HCT116 (cell line): Measurements from ENCODE around the gene RCOR2. TPM values are rescaled to one million over a fixed set of nuclear protein-coding genes. Genes with fewer than 3 reads are reported as not detected.

Experiments
- ATAC-seq: fragments of 200-7000 bp; cut with Tn5 transposase; 2 replicates; pipeline ENCODE4 v1.9.1; 2020; ENCODE audit warnings: mild to moderate bottlenecking, moderate library complexity
- BruUV-seq: library from RNA; stranded (reverse); fragments of 400-500 nt; replicated peaks from 2 replicates; lab custom pipeline; 2021; lab: Mats Ljungman, UMichigan
- CTCF ChIA-PET: fragments of 300-600 bp; sonication (Branson Sonifier 250); formaldehyde crosslinking; loops from one replicate; lab custom pipeline; 2021; ENCODE audit warnings: antibody characterized with exemption; lab: Charles Lee
- POLR2A ChIA-PET: fragments of 300-600, 350-600 bp; sonication (Branson Sonifier 250); formaldehyde crosslinking; loops from one replicate; lab custom pipeline; 2021; ENCODE audit warnings: antibody characterized with exemption; lab: Charles Lee
- RAD21 ChIA-PET, 2 experiments: fragments of 300-600 bp; sonication (Branson Sonifier 250); formaldehyde crosslinking; loops; one replicate each; lab custom pipeline; 2023; ENCODE audit warnings: low total read pairs in 2 of 2; ENCODE audit not compliant: uncharacterized antibody in 2 of 2, unreplicated experiment in 2 of 2, low non-redundant PET in 1 of 2; lab: Charles Lee
- DNase-seq: peaks from one replicate; pipeline ENCODE4 v3.0.0-alpha.2; 2010; ENCODE audit warnings: low read depth, low spot score
- H2AFZ ChIP-seq: fragments of 200-600 bp; shearing (Covaris generic), sonication (generic); 2 replicates; pipeline ENCODE4 v1.6.1; 2017; ENCODE audit warnings: low read depth, mixed run types, mixed read lengths, antibody characterized with exemption, low read length; ENCODE audit not compliant: poor library complexity, severe bottlenecking
- H3K27ac ChIP-seq: 2 replicates; pipeline ENCODE4 v1.5.1; 2012; ENCODE audit warnings: low read depth, low read length
- H3K27me3 ChIP-seq: fragments of 200-600 bp; sonication (generic); 2 replicates; pipeline ENCODE4 v1.6.1; 2016; ENCODE audit warnings: mixed run types, low read length, mixed read lengths; ENCODE audit not compliant: insufficient read depth
- H3K36me3 ChIP-seq, 2 experiments: fragments of 200-500 bp in 1 of 2; fragments of 200-600 bp in 1 of 2; sonication (Bioruptor generic) in 1 of 2; sonication (generic) in 1 of 2; 2 replicates each; pipeline versions ENCODE4 v1.5.1 to v1.6.1; 2014 to 2016; ENCODE audit warnings: low read length in 2 of 2, inconsistent platforms in 1 of 2, mixed read lengths in 1 of 2, mixed run types in 1 of 2; ENCODE audit not compliant: insufficient read depth in 2 of 2, control insufficient read depth in 1 of 2
- H3K4me1 ChIP-seq, 2 experiments: fragments of 200-600 bp in 1 of 2; sonication (generic) in 1 of 2; 2 replicates each; pipeline versions ENCODE4 v1.5.1 to v1.6.1; 2012 to 2017; ENCODE audit warnings: low read length in 2 of 2, inconsistent platforms in 1 of 2, mild to moderate bottlenecking in 1 of 2, mixed read lengths in 1 of 2, mixed run types in 1 of 2, moderate library complexity in 1 of 2; ENCODE audit not compliant: insufficient read depth in 2 of 2, control insufficient read depth in 1 of 2
- H3K4me2 ChIP-seq: fragments of 200-600 bp; sonication (generic); 2 replicates; pipeline ENCODE4 v1.6.1; 2017; ENCODE audit warnings: mixed run types, low read length, mixed read lengths
- H3K4me3 ChIP-seq, 2 experiments: fragments of 200-600 bp in 1 of 2; sonication (generic) in 1 of 2; replicated peaks in 1 of 2; 2 replicates each; pipeline ENCODE4 v1.5.1; 2011 to 2016; ENCODE audit warnings: low read length in 2 of 2, control low read depth in 1 of 2, low read depth in 1 of 2, mild to moderate bottlenecking in 1 of 2, mixed read lengths in 1 of 2, mixed run types in 1 of 2
- H3K79me2 ChIP-seq: fragments of 200-600 bp; sonication (generic); 2 replicates; pipeline ENCODE4 v1.6.1; 2017; ENCODE audit warnings: mild to moderate bottlenecking, mixed run types, low read length, moderate library complexity, mixed read lengths; ENCODE audit not compliant: insufficient read depth
- H3K9ac ChIP-seq: fragments of 200-600 bp; sonication (generic); 2 replicates; pipeline ENCODE4 v1.6.1; 2016; ENCODE audit warnings: low read length, mixed read lengths
- H3K9me2 ChIP-seq: fragments of 200-600 bp; sonication (generic), shearing (Covaris generic); 2 replicates; pipeline ENCODE4 v1.6.1; 2017; ENCODE audit warnings: mixed run types, mild to moderate bottlenecking, moderate library complexity; ENCODE audit not compliant: insufficient read depth
- H3K9me3 ChIP-seq, 2 experiments: fragments of 200-500 bp in 1 of 2; fragments of 200-600 bp in 1 of 2; sonication (Bioruptor generic) in 1 of 2; sonication (generic) in 1 of 2; 2 replicates each; pipeline ENCODE4 v1.6.1; 2014 to 2017; ENCODE audit warnings: low read length in 2 of 2, mixed read lengths in 2 of 2, inconsistent platforms in 1 of 2, low read depth in 1 of 2, mild to moderate bottlenecking in 1 of 2, mixed run types in 1 of 2, moderate library complexity in 1 of 2; ENCODE audit not compliant: control insufficient read depth in 1 of 2, insufficient read depth in 1 of 2
- H4K20me1 ChIP-seq: fragments of 200-600 bp; sonication (generic), shearing (Covaris generic); 2 replicates; pipeline ENCODE4 v1.6.1; 2017; ENCODE audit warnings: mixed run types, mild to moderate bottlenecking, moderate library complexity; ENCODE audit not compliant: insufficient read depth
- CTCF ChIP-seq, 3 experiments: fragments of 200-600 bp in 1 of 3; sonication (generic) in 1 of 3; IDR thresholded peaks in 2 of 3; conservative IDR thresholded peaks in 1 of 3; 2 replicates each; pipeline ENCODE4 v1.5.1; 2012 to 2017; ENCODE audit warnings: low read depth in 2 of 3, low read length in 2 of 3, antibody characterized with exemption in 1 of 3, borderline replicate concordance in 1 of 3, control low read depth in 1 of 3, mild to moderate bottlenecking in 1 of 3, mixed read lengths in 1 of 3, mixed run types in 1 of 3, moderate library complexity in 1 of 3; ENCODE audit not compliant: insufficient read depth in 1 of 3
- POLR2AphosphoS5 ChIP-seq: IDR thresholded peaks from 2 replicates; pipeline ENCODE4 v1.6.1; 2011; ENCODE audit warnings: mild to moderate bottlenecking, low read depth, low read length, moderate library complexity
- RAD21 ChIP-seq: IDR thresholded peaks from 2 replicates; pipeline ENCODE4 v1.6.1; 2012; ENCODE audit warnings: low read depth, mild to moderate bottlenecking
- SP1 ChIP-seq: IDR thresholded peaks from 2 replicates; pipeline ENCODE4 v1.6.1; 2012; ENCODE audit warnings: low read depth
- TCF7L2 ChIP-seq: IDR thresholded peaks from 2 replicates; pipeline ENCODE4 v1.7.0; 2011; ENCODE audit warnings: borderline replicate concordance, inconsistent platforms; ENCODE audit not compliant: insufficient read depth, insufficient read length; ENCODE audit errors: extremely low read depth
- YY1 ChIP-seq: IDR thresholded peaks from 2 replicates; pipeline ENCODE4 v1.6.1; 2011; ENCODE audit warnings: low read length, low read depth, moderate library complexity, mild to moderate bottlenecking; ENCODE audit not compliant: insufficient replicate concordance; ENCODE audit errors: extremely low read depth
- ZBTB33 ChIP-seq: IDR thresholded peaks from 2 replicates; pipeline ENCODE4 v1.6.1; 2011; ENCODE audit warnings: mild to moderate bottlenecking, low read length, moderate library complexity; ENCODE audit not compliant: insufficient replicate concordance; ENCODE audit errors: extremely low read depth
- ZFX ChIP-seq: fragments of 450-650 bp; IDR thresholded peaks from 2 replicates; pipeline ENCODE4 v1.6.1; 2017
- ZNF274 ChIP-seq: fragments of 200-500 bp; sonication (Bioruptor generic); IDR thresholded peaks from 2 replicates; pipeline ENCODE4 v1.6.1; 2014; ENCODE audit warnings: mild to moderate bottlenecking, low read depth, low read length, inconsistent platforms
- intact Hi-C: fragments of 100-400 bp; cut with micrococcal nuclease; formaldehyde crosslinking; loops from 2 replicates; pipeline ENCODE4 v1.10.0; 2022
- total RNA-seq: library from RNA; stranded (reverse); gene quantifications from one replicate; pipeline ENCODE4 v1.2.1, GENCODE V29; 2021; ENCODE audit not compliant: unreplicated experiment

The RCOR2 gene
- total RNA-seq, 1 experiment from 2014 or later: 10.8 TPM

- ATAC-seq: no peak
- Histone ChIP-seq H3K36me3 (peaks cover 0 to 5% of the 10 kb centered on the region in 2 experiments; a peak in 1 of 4 replicates), H3K27ac (no peak overlapping the region), H3K79me2 (peaks cover 86% of the 10 kb centered on the region), H3K9ac (no peak overlapping the region), H2AFZ (no peak overlapping the region), H3K4me2 (no peak overlapping the region), H3K9me2 (no peaks in the 10 kb centered on the region), H3K4me3 (no peak overlapping the region), H3K9me3 (no peaks in the 10 kb centered on the region), H3K4me1 (peaks cover 7 to 26% of the 10 kb centered on the region in 2 experiments), H4K20me1 (peaks cover 5% of the 10 kb centered on the region; the same call in 1 of the 2 replicates), H3K27me3 (no peaks in the 10 kb centered on the region)
- no peak for DNase-seq
- no peak for TF ChIP-seq TCF7L2
- no peak for TF ChIP-seq ZNF274
- TF ChIP-seq CTCF (IDR thresholded peaks at IDR 0.05 in 2 of 3, conservative IDR thresholded peaks at IDR 0.05 in 1 of 3; ENCODE audit: borderline replicate concordance in 1 of 3, insufficient read depth in 1 of 3, low read depth in 2 of 3, low read length in 2 of 3): no peak
- RAD21 ChIA-PET: no interaction called here
- intact Hi-C loops: no loop called here
- CTCF ChIA-PET: no interaction called here
- POLR2A ChIA-PET: no interaction called here
- BruUV-seq: no TSS peak
These were observed 48.4 kb downstream of the RCOR2 start for GRCh38 chr11:63868399-63869064.

GRCh38 chr11:63867511-63867910, 49.5 kb downstream of the RCOR2 start:
- Histone ChIP-seq H3K4me3 (no peak overlapping the region), H3K79me2 (peaks cover 82% of the 10 kb centered on the region), H3K9me2 (no peaks in the 10 kb centered on the region), H3K27me3 (no peaks in the 10 kb centered on the region), H3K4me1 (peaks cover 9 to 29% of the 10 kb centered on the region in 2 experiments), H2AFZ (no peak overlapping the region), H3K9me3 (no peaks in the 10 kb centered on the region), H4K20me1 (peaks cover 9% of the 10 kb centered on the region; the same call in 1 of the 2 replicates), H3K36me3 (peaks cover 0 to 5% of the 10 kb centered on the region in 2 experiments; a peak in 2 of 4 replicates), H3K27ac (no peak overlapping the region), H3K9ac (no peak overlapping the region), H3K4me2 (no peak overlapping the region)
- ChIA-PET CTCF (no interaction called here), POLR2A (no interaction called here), RAD21 (no interaction called here)
- no peak for TF ChIP-seq RAD21
- TF ChIP-seq SP1: no peak
- TF ChIP-seq YY1: no peak
- TF ChIP-seq TCF7L2: no peak
- no peak for TF ChIP-seq POLR2AphosphoS5
- no peak for TF ChIP-seq ZBTB33
- TF ChIP-seq ZFX: no peak
- TF ChIP-seq ZNF274: no peak
- no peak for TF ChIP-seq CTCF (IDR thresholded peaks at IDR 0.05 in 2 of 3, conservative IDR thresholded peaks at IDR 0.05 in 1 of 3; ENCODE audit: borderline replicate concordance in 1 of 3, insufficient read depth in 1 of 3, low read depth in 2 of 3, low read length in 2 of 3)
- intact Hi-C loops: no loop called here
- BruUV-seq: no TSS peak
- DNase-seq: no peak
- ATAC-seq: no peak
